GM19025 (cell line): ENCODE results near the gene PTPN11.
"Not testable (repeated sequence)": the region's sequence is repeated elsewhere in the genome, so short reads cannot be mapped to it uniquely, and the experiment has no call there.

Experiments
- ATAC-seq: cut with Tn5 transposase; IDR thresholded peaks from one replicate; pipeline ENCODE4 v1.9.1; 2021; ENCODE audit warnings: mild to moderate bottlenecking, low read depth, moderate library complexity; ENCODE audit not compliant: unreplicated experiment

Gene PTPN11

GRCh38 chr12:112447106-112447505 is 28.4 kb downstream of the PTPN11 start:
- ATAC-seq = no peak

GRCh38 chr12:112448165-112448564 is 29.4 kb downstream of the PTPN11 start:
- not testable (repeated sequence) for ATAC-seq

GRCh38 chr12:112450725-112451124 is 32.0 kb downstream of the PTPN11 start:
- no peak for ATAC-seq

DNA sequence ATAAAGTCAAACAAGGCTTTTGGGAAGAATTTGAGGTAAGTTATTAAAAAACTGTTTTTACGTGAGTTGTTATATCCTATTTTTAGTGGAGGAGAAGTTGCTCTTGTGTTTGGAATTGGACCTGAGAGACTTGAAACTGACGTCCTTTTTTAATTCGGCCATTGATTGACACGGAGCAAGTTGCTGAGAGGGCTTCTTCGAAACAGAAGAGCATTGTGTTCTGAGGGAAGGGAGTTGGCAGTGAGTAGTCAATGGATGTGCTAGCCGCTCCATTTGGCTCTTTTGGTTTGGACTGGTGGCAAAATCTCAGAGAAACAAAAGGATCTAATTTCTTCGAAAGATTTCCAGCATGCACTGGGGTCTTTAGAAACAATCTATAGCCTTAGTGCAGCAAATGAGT is 37.3 kb downstream of the PTPN11 start:
- no peak for ATAC-seq

DNA sequence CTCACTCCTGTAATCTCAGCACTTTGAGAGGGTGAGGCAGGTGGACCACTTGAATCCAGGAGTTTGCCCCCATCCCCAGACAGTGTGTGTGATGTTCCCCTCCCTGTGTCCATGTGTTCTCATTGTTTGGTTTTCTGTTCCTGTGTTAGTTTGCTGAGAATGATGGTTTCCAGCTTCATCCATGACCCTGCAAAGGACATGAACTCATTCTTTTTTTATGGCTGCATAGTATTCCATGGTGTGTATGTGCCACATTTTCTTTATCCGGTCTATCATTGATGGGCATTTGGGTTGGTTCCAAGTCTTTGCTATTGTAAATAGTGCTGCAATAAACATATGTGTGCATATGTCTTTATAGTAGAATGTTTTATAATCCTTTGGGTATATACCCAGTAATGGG is 38.4 kb downstream of the PTPN11 start:
- ATAC-seq = not testable (repeated sequence)

GRCh38 chr12:112458330-112458729 is 39.6 kb downstream of the PTPN11 start:
- no peak for ATAC-seq

- no peak for ATAC-seq
Measured at GRCh38 chr12:112458751-112459150, 40.0 kb downstream of the PTPN11 start.

DNA sequence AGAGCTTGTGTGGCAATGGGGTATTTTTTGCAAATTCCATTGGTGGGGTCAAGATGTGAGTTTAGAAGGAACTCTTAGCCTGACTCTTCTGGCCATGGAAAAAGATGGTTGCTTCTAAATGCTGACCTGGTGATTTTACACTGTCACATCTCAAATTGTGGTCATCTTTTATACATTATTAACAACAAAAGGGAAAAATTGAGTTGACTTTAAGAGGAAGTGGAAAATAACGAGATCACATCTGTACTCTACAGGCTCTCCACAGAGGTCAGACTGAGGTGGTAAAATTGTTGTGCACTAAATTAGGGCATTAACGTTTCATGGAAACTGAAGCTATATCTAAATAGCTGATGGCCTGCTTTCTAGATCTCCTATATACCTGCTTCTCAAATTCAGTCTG is 44.7 kb downstream of the PTPN11 start:
- ATAC-seq = no peak

DNA sequence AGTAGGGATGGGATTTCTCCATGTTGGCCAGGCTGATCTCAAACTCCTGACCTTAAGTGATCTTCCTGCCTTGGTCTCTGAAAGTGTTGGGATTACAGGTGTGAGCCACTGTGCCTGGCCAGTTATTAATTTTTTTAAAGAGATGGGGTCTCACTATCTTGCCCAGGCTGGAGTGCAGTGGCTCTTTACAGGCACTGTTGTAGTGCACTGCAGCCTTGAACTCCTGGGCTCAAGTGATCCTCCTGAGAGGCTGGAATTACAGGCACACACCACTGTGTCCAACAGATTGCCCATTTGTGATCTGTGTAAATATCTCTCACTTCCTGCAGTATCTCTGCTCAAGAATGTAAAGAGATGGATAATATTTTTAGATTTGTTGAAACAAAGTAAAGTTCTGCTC is 45.9 kb downstream of the PTPN11 start:
- no peak for ATAC-seq

DNA sequence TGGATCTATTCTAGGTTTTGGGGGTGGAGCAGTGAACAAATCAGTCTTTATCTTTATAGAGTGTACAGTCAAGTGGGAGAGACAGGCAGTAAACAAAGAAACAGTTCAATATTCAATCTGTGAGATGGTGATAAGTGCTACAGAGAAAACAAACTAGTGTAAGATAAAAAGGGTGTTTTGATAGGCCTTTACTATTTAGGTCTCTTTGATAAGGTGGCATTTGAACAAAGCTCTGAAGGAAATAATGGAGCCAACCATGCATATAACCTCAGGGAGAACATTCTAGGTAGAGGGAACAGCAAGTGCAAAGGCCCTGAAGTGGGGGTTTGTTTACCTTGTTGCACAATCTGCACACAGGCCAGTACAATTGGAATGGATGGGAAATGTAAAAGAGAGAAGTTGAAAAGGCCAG is 47.3 kb downstream of the PTPN11 start:
- ATAC-seq = no peak

DNA sequence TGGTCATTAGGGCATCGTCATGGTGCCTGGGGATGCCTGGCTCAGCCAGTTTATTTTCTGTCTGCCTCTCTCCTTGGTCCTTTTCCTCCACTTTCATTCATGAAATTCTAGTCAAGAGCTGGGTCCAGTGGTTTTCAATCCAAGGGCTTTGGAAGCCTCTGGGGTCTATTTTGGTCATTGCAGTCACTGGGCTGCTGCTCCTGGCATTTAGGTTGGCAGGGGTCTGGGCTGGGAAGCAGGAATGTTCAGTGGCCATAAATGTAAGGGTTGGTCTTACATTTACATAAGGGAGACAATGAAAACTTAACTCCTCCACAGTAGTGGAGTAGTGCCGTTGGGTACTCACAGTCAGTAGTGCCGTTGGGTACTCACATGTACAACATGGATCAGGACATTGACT is 48.1 kb downstream of the PTPN11 start:
- ATAC-seq = no peak

GRCh38 chr12:112468046-112468445 is 49.3 kb downstream of the PTPN11 start:
- ATAC-seq = no peak

- ATAC-seq = no peak
Measured at GRCh38 chr12:112473056-112473455, 54.3 kb downstream of the PTPN11 start.

GRCh38 chr12:112479413-112479812 is 60.7 kb downstream of the PTPN11 start:
- ATAC-seq = no peak

DNA sequence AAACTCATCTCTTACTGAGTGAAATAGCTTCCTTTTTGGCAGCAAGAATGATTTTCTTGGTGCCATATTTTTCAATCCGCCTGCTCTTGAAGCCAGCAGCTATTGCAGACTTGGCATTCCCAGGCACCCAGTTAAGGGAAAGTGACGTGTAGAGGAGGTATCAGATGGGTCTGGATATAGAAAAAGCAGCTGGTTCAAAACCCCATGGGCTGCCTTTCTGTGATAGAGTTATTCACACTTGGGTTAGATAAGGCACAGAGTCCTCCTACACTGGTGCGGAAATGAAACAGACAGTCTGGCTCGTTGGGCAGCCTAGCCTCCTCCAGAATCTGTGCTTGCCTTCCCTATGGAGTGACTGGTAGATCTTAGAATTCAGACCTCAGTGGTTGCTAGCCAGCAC is 62.2 kb downstream of the PTPN11 start:
- ATAC-seq = no peak

- ATAC-seq = no peak
Measured at GRCh38 chr12:112482733-112483132, 64.0 kb downstream of the PTPN11 start.

GRCh38 chr12:112486361-112486760 is 67.6 kb downstream of the PTPN11 start:
- no peak for ATAC-seq

DNA sequence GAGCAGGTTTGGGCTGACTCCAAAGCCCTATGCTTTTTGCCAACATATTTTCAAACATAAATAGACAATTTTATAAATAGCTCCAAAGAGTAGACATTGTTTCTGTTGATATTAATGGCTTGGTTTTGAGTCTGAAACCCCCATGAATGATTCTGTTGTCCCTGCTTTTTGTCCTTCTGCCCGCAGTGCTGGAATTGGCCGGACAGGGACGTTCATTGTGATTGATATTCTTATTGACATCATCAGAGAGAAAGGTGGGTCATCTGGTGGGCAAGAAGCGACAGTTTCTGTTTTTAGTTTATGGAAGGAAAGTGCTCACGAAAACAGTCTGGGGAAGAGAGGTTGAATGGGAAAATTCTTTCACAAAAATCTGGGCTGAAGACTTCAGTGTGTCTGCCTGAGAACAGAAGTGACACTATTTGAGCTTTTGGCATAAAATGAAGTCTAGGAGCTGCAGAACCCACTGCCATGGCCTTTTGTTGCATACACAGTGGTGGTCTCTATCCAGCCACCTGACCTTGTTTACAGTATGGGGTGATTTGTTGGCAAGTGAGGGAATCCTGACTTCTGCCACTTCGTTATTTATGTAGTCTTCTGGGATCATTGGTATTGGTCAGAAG is 69.6 kb downstream of the PTPN11 start:
- no peak for ATAC-seq

- no peak for ATAC-seq
Measured at GRCh38 chr12:112489456-112489855, 70.7 kb downstream of the PTPN11 start.

GRCh38 chr12:112496496-112496895 is 77.7 kb downstream of the PTPN11 start:
- no peak for ATAC-seq

DNA sequence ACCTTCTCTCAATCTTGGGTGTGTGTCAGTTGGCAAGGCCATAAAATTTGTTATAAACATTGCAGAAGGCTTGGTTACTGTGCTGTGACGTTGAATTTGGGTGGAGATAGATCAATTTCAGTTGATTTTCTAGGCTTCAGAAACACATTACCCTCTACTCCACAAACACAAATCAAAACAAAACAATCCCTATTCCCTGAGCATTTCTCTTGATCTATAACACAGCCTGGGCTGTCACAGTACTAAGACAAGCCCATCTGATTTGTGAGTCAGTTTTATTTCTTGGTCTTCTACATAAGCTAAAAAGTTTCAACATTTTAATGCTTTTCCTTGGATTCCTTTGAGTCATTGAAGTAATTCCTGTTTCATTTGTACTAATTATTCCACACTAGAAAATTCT is 79.8 kb downstream of the PTPN11 start:
- ATAC-seq = no peak

GRCh38 chr12:112503512-112503911 is 84.8 kb downstream of the PTPN11 start:
- ATAC-seq = no peak
